Measurements from ENCODE around the gene ATXN2.

- TF ChIP-seq SP1 (IDR thresholded peaks at IDR 0.05) (no peak), TAF1 (conservative IDR thresholded peaks at IDR 0.05) (no peak), CTCF (IDR thresholded peaks at IDR 0.05; ENCODE audit: low read depth, low read length, missing input control) (no peak), GABPA (IDR thresholded peaks at IDR 0.05 in 1 of 2, conservative IDR thresholded peaks at IDR 0.05 in 1 of 2) (no peak), REST (IDR thresholded peaks at IDR 0.05) (no peak), FOXA2 (IDR thresholded peaks at IDR 0.05) (no peak), MAX (IDR thresholded peaks at IDR 0.05) (no peak), JUND (IDR thresholded peaks at IDR 0.05) (no peak), RAD21 (IDR thresholded peaks at IDR 0.05) (no peak), ATF3 (IDR thresholded peaks at IDR 0.05) (no peak), ZBTB33 (IDR thresholded peaks at IDR 0.05) (no peak), YY1 (IDR thresholded peaks at IDR 0.05) (no peak), EGR1 (IDR thresholded peaks at IDR 0.05; ENCODE audit: low read depth in 2 of 2) (no peak), RXRA (IDR thresholded peaks at IDR 0.05) (no peak)
Measured at GRCh38 chr12:111638556-111638955, 39.4 kb upstream of the ATXN2 start.

All from liver (tissue), 3 donors.